Measurements from ENCODE around the gene RNF225. TPM values are rescaled to one million over a fixed set of nuclear protein-coding genes. Genes with fewer than 3 reads are reported as not detected.
A peak's percentile ranks its signal among the peaks of the same experiment; 100 is the strongest.

RNF225 gene
- total RNA-seq, 1 donor = not detected

GRCh38 chr19:58407658-58408151, 12.2 kb downstream of the RNF225 start:
- peak overlapping the region; percentile 95 for H3K4me3 ChIP-seq (ENCODE audit: low read depth, low read length)
- TF ChIP-seq, protein P1, sequence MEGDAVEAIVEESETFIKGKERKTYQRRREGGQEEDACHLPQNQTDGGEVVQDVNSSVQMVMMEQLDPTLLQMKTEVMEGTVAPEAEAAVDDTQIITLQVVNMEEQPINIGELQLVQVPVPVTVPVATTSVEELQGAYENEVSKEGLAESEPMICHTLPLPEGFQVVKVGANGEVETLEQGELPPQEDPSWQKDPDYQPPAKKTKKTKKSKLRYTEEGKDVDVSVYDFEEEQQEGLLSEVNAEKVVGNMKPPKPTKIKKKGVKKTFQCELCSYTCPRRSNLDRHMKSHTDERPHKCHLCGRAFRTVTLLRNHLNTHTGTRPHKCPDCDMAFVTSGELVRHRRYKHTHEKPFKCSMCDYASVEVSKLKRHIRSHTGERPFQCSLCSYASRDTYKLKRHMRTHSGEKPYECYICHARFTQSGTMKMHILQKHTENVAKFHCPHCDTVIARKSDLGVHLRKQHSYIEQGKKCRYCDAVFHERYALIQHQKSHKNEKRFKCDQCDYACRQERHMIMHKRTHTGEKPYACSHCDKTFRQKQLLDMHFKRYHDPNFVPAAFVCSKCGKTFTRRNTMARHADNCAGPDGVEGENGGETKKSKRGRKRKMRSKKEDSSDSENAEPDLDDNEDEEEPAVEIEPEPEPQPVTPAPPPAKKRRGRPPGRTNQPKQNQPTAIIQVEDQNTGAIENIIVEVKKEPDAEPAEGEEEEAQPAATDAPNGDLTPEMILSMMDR (IDR thresholded peaks at IDR 0.05; ENCODE audit: insufficient read depth, low read length) = no peak
- DNase-seq (ENCODE audit: low read depth) = no peak

- TF ChIP-seq, protein P1 (IDR thresholded peaks at IDR 0.05; ENCODE audit: insufficient read depth, low read length) = peak; percentile 1
- DNase-seq (ENCODE audit: low read depth) = peak; percentile 92
- peak within 1 kb of the TSS; percentile 95 for H3K4me3 ChIP-seq (ENCODE audit: low read depth, low read length)
These were observed 12.9 kb downstream of the RNF225 start, which contains the start of gene ZNF584 for GRCh38 chr19:58408152-58409009. Gene ZNF584, plus strand, starts transcription at chr19:58408649. Its CDS starts 499 bp downstream, at chr19:58409148.

DNA sequence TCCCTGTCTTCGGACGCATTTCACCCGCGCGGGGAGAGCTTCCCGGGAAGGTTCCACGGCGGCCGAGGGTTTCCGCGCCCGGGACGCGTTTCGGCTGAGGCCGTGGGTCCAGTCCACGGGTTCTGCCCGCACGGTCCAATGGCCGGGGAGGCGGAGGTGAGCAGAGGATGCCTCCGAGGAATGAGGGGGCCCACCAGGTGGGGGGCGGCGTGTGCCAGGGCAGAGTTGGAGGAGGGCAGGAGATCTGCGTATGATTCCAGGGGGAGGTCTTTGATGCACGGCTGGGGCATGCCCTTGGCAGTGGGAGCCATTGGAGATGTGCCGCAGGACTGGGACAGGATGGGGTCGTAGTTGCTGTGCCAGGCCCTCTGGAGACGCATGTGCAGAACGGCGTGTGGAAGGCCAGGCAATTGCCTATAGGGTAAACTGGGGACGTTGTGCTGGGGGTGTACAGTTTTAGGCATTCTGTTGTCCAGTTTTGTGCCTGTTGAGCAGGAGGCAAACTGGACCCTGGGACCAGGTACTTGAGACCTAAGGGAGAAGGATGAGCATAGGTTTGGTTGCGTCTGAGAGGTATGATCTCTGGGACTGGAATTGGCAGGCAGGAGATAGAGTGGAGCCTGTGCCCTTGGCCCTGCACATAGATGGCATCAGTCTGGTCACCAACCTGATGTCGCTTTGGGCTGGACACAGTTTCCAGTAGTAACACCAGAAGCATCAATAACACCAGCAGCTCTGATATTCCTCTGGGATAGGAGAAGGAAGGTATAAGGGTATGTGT, 13.7 kb downstream of the RNF225 start:
- DNase-seq (ENCODE audit: low read depth) = peak; percentile 27
- TF ChIP-seq, protein P1 (IDR thresholded peaks at IDR 0.05; ENCODE audit: insufficient read depth, low read length) = no peak

GRCh38 chr19:58416604-58417003, 21.1 kb downstream of the RNF225 start:
- H3K4me3 ChIP-seq (ENCODE audit: low read depth, low read length) = no peak overlapping the region
- TF ChIP-seq, protein P1 (IDR thresholded peaks at IDR 0.05; ENCODE audit: insufficient read depth, low read length) = no peak
- DNase-seq (ENCODE audit: low read depth) = no peak

More for the DNA sequence above, 13.7 kb downstream of the RNF225 start:
- H3K4me3 ChIP-seq (ENCODE audit: low read depth, low read length) = peak overlapping the region; percentile 95

- TF ChIP-seq, protein P1 (IDR thresholded peaks at IDR 0.05; ENCODE audit: insufficient read depth, low read length) = no peak
- DNase-seq (ENCODE audit: low read depth) = no peak
These were observed 21.6 kb downstream of the RNF225 start for GRCh38 chr19:58417071-58417470.

DNA sequence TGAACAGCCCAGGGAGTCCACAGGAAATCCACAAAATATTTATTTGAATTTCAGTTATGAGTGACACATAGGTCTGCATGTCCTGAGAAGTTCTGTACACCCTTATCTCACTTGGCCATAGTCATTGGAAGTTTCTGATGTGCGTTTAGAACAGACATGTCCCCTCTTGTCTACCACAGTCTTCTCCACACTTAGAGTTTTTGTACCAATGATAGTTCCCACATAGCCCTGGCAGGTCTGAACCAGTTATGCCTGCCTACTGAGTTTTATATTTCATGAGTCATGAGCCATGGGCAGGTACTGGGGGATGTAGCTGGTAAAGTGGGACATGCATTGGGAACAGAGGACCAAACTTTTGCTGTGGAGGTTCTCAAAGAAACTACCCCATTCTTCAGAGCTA, 33.2 kb downstream of the RNF225 start:
- H3K4me3 ChIP-seq (ENCODE audit: low read depth, low read length) = no peak overlapping the region
- no peak for DNase-seq (ENCODE audit: low read depth)
- TF ChIP-seq, protein P1 (IDR thresholded peaks at IDR 0.05; ENCODE audit: insufficient read depth, low read length) = no peak

More at GRCh38 chr19:58417071-58417470, 21.6 kb downstream of the RNF225 start:
- H3K4me3 ChIP-seq (ENCODE audit: low read depth, low read length) = no peak overlapping the region
